AG09309 (cell line): Measurements from ENCODE around the gene CNTNAP5.
A peak's percentile ranks its signal among the peaks of the same experiment; 100 is the strongest.

ENCODE experiments used
- DNase-seq: peaks from one replicate; pipeline ENCODE4 v3.0.0-alpha.2; 2010; ENCODE audit warnings: low read depth
- H3K4me3 ChIP-seq: 2 replicates; pipeline ENCODE4 v1.5.1; 2011; ENCODE audit warnings: mild to moderate bottlenecking, low read depth, low read length, moderate library complexity; ENCODE audit not compliant: control insufficient read depth
- CTCF ChIP-seq: IDR thresholded peaks from 2 replicates; pipeline ENCODE4 v1.5.1; 2011; ENCODE audit warnings: mild to moderate bottlenecking, low read depth, low read length, inconsistent platforms; ENCODE audit not compliant: insufficient read depth, control insufficient read depth; ENCODE audit errors: missing control alignments

CNTNAP5 gene

GRCh38 chr2:124323321-124323720 lies 298.2 kb downstream of the CNTNAP5 start:
- no peak overlapping the region for H3K4me3 ChIP-seq
- no peak for TF ChIP-seq CTCF
- DNase-seq, result no peak

GRCh38 chr2:124325667-124326440 lies 300.8 kb downstream of the CNTNAP5 start:
- no peak for DNase-seq
- H3K4me3 ChIP-seq, result no peak overlapping the region
- peak; percentile 3 for TF ChIP-seq CTCF

- DNase-seq, result no peak
- no peak for TF ChIP-seq CTCF
- no peak overlapping the region for H3K4me3 ChIP-seq
These were observed 302.2 kb downstream of the CNTNAP5 start for GRCh38 chr2:124327303-124327702.

- no peak for DNase-seq
- no peak overlapping the region for H3K4me3 ChIP-seq
- TF ChIP-seq CTCF, result no peak
These were observed 303.3 kb downstream of the CNTNAP5 start for GRCh38 chr2:124328397-124328796.

- H3K4me3 ChIP-seq, result no peak overlapping the region
- no peak for TF ChIP-seq CTCF
- DNase-seq, result no peak
These were observed 308.7 kb downstream of the CNTNAP5 start for GRCh38 chr2:124333784-124334183.

- H3K4me3 ChIP-seq, result no peak overlapping the region
- no peak for DNase-seq
- no peak for TF ChIP-seq CTCF
These were observed 310.0 kb downstream of the CNTNAP5 start for GRCh38 chr2:124335058-124335457.
